ENCODE data around the gene ZNF860.
"Not testable (repeated sequence)": the region's sequence is repeated elsewhere in the genome, so short reads cannot be mapped to it uniquely, and the experiment has no call there.

Gene ZNF860

GRCh38 chr3:31962801-31963205 lies 18.7 kb upstream of the ZNF860 start:
- no peak for DNase-seq

- DNase-seq, result no peak
Measured at GRCh38 chr3:31966978-31967591, 14.5 kb upstream of the ZNF860 start.

DNA sequence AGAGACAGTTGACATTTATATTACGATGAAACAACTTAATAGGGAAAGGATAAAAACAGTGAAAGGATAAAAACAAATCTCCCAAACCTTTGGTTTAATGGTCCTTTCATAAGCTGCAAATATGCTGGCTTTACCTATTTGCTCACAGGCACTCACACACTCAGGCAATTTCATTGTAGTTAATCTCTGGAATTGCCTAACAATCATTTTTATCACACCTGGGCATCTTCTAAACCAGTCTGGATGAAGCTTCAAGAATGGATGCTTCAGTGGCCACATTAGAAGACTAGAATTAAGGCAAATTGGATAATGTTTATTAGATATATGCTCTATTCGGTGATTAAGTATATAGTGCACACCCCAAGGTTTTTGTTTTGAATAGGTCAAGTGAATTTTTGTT lies 14.0 kb upstream of the ZNF860 start:
- DNase-seq, result no peak

DNA sequence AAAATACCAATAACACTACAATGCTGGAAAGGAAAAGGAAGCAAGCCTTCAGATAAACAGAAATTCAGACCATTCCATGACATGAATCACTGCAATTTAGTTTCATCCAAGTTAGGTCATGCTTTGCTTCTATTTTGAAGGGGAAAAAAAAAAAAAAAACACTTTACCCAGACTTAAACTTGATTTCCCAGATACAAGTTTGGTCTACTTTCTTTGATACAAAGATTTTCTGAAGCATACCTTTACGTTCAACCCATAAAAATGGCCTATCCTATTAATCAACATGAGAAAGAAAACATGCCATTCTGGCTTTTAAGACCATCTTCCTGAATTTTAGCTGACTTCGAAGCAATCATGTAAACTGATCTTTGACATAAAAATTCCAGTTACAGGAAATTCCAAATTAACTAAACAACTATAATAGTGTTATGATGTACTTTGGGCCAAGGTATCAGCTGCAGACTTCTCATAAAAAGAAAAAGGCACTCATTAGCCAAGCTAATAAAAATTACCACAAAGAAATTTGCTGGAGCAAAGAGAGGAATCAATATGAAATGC lies 13.1 kb upstream of the ZNF860 start:
- no peak for DNase-seq

DNA sequence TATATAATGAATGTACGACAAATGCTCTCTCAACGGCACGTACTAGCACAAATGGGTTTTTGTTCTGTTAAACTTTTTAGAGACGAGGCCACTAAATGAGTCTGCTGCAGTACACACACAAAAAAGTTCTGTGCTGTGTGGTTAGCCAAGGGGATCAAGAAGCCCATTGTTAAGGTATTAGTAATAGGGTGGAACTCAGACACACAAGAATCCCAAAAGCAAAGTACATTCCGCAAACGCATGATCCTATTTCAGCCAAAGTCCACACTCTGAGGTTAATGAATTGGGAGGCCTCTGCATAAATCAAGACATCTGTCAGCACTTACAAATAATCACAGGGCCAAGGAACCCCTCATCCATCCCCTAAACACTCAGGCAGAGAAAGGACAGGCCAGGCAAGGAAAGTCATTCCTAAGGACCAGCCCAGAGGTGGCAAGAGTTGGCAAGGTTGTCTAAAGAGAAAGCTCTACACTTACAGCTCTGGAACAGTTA lies 12.6 kb upstream of the ZNF860 start:
- no peak for DNase-seq

DNA sequence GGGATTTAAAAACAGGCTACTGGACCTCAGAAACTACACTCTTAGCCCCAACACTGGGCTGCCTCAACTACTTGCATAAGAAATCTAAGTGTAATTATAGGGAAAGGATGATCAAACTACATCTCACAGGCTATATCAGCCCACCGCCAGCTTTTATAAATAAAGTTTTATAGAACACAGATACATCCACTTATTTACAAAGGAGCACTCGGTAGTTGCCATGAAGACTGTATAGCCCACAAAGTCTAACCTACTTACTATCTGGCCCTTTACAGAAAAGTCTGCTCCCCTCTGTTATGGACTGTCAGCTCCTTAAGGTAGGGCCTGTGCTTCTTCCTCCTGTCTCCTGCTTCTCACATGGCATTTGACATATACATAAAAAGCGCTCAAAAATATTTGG lies 9.9 kb upstream of the ZNF860 start:
- DNase-seq, result no peak

DNA sequence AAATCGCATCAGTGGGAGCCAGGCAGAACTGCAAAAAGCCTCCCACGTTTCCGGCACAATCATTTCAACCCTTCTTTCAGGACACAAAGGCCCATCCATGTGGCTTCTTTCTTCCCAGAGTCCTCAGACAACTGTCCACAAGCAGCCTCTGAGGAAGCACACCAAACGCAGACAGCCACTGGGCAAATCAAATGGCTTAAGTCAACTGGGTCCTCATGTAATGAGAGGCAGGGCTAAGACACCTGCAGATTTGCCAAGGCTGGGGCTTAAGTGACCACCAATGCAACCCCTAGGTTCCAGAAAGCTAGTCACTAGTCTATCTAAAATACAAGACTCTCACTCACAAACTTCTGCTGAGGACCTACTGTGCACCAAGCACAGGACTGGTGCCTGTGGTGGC lies 8.5 kb upstream of the ZNF860 start:
- no peak for DNase-seq

- no peak for DNase-seq
Measured at GRCh38 chr3:31973837-31974236, 7.7 kb upstream of the ZNF860 start.

- DNase-seq, result no peak
Measured at GRCh38 chr3:31974471-31974870, 7.1 kb upstream of the ZNF860 start.

DNA sequence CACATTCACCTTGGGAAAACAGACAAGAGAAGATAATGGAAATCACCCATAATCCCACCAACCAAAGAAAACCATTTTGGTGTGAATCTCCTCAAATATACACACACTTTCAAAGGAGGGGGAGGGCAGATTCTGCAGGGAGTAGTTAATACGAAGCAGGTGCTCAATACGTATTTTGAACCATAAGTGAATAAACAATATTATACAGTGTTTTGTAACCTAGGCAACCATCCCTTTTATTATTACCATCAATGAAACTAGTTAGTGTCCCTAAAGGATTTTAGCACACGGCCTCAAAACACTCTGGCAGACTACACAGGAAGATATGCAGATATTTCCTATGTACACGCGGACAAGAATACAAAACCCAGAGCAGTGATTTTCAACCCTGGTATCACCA lies 6.6 kb upstream of the ZNF860 start:
- no peak for DNase-seq

- no peak for DNase-seq
Measured at GRCh38 chr3:31976302-31976701, 5.2 kb upstream of the ZNF860 start.

DNA sequence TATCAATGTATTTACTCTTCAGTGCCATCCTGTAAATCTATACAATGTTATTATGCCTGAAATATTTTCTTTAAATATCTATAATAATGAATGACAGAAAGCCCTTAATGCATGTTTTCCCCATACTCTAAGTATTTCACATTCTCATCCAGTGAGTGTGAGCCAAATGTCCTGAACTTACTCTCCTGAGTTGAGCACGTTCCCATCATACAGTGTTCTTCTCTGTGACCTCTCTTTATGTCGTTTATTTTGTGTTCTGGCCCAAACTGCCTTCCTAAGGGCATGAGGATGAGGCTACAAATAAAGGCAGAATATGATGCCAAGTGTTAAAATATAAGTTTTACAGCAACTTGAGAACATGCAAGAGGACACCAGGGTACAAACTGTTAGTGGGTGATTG lies 3.8 kb upstream of the ZNF860 start:
- no peak for DNase-seq

DNA sequence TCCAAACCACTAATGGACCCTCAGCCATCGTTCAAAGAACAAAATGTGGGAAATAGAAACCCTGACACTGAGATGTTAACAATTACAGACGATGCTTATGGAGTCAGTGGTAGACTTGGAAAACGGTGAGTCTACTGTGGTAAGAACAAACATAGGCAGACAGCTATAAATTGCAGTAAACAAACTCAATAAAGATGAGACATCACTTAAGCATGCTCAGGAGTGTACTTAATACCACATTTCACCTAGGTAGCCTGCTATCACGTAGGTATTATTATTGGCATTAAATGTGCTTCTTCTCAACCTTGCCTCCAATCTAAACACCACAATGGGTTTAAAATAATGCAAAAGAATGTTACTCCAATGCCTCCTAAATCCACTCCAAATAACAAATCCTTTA lies 3.0 kb upstream of the ZNF860 start:
- DNase-seq, result no peak

DNA sequence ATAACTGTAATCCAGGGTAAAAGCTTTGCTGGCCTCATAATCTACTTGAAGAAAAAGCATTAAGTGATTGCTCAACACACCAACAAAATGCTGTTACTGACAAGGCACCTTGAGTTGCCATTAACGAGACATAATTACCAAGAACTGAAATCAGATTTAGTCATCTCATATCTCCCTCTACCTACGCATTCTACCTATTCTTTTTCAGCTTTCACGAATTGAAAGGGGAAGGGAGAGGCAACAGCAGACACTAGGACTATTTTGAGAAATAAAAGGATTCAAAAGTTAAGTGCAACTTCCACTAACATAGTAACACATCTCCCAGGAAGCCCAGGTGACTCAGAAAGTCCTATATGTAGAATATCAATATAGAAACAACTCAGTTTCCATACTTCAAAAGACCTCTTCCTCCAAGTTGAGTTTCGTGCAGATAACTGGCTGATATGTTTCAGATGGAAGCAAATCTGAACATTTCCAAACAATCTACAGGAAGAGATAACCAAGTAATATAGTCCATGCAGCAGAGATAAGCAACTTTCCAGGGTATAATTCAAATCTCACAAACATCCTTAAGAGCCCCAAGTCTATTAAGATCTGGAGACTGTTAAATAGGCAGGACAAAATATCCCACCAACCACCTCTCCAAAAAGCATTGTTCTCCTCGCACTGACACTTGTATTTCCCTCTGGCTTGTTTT lies 2.4 kb upstream of the ZNF860 start:
- DNase-seq, result no peak

DNA sequence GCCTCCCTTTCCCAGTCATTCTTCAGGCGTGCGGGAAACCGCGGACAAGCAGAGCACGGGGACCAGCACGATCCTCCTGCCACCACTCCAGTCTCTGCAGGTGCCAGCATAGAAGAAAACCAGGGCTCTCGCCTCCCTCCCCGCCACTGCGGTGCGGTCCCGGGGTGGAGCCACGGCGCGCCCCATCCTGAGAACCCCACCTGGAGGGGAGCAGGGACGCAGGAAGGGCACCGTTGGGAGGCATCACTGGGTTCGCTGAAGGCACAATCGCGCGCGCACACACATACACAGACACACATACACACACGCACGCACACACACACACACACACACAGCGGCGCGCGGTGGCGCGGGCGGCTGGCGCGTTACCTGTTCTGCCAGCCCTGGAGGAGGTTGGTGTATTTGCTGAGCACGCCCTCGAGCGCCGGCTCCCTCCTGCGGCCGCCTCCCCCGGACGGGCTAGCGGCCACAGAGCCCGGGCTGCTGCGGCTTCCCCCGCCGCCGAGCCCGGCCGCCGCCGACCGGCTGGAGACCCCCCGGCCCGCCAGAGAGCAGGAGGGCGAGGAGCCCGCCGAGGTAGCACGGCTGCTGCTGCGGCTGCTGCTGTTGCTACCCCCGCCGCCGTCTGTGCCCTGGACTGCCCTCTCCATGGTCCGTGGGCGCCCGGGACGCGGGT lies 882 bp upstream of the ZNF860 start:
- DNase-seq, result no peak

DNA sequence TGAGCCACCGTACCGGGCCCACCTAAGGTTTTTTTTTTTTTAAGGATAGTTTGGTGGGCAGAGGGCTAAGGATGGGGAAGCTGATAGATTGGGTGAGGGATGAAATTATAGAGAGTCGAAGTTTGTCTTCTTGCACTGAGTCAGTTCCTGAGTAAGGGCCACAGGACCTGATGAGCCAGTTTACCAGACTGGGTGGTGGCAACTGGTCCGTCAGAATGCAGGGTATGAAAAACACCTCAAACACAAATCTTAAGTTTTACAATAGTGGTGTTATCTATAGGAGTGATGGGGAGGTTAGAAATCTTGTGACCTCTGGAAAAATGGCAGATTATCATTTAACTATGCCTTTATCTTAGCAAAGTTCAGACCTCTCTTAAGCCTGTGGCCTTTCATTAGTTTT lies 2.8 kb downstream of the ZNF860 start:
- DNase-seq, result no peak

- DNase-seq, result no peak
Measured at GRCh38 chr3:31985831-31986230, 4.3 kb downstream of the ZNF860 start.

DNA sequence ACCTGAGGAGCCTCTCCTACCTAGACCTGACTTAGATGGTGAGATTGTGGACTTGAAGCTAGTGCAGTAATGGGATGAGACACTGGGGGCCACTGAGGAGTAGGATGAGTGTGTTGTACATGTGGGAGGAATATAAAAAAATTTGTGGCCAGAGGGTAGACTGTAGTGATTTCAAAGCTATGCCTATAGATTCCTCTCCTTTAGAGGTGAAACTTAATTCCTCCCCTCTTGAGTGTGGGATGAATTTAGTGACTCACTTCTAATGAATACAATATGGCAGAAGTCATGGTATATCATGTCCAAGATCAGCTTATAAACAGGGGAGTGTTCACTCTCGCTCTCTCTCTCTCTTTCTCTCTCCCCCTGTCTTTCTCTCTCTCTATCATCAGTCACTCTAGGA lies 6.7 kb downstream of the ZNF860 start:
- DNase-seq, result no peak

- DNase-seq, result not testable (repeated sequence)
Measured at GRCh38 chr3:31992995-31993394, 11.4 kb downstream of the ZNF860 start.

DNA sequence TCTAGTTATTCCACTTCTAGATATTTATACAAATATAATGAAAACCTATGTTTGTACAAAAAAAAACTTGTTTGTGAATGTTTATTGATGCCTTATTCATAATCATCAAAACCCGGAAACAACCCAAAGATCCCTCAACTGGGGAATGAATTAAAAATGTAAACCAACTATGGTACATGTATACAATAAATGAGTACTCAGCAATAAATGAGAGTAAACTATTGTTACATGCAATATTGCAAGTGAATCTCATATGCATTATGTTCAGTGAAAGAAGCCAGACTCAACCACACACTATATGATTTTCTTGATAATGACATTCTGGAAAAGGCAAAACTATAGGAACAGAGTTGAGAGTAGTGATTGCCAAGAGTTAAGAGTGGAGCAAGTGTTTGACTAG lies 12.3 kb downstream of the ZNF860 start:
- DNase-seq, result no peak

DNA sequence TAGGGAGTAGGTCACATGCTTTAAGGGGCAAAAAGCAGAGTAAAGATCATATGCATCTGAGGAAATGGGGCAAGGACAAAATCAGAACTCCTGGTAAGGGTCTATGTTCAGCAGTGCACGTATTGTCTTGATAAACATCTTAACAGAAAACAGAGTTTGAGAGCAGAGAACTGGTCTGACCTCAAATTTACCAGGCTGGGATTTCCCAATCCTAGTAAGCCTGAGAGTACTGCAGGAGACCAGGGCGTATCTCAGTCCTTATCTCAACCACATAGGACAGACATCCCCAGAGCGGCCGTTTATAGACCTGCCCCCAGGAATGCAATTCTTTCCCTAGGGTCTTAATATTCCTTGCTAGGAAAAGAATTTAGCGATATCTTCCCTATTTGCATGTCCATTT lies 13.5 kb downstream of the ZNF860 start:
- not testable (repeated sequence) for DNase-seq

- DNase-seq, result no peak
Measured at GRCh38 chr3:31996195-31996594, 14.6 kb downstream of the ZNF860 start.

GRCh38 chr3:31997500-31997899 lies 15.9 kb downstream of the ZNF860 start:
- no peak for DNase-seq

- DNase-seq, result no peak
Measured at GRCh38 chr3:31999907-32000439, 18.4 kb downstream of the ZNF860 start.

Measured in amniotic stem cell (primary cell).